IMR-90 (cell line): Measurements from ENCODE around the gene KCNQ1. TPM values are rescaled to one million over a fixed set of nuclear protein-coding genes. Genes with fewer than 3 reads are reported as not detected.

ENCODE experiments used
- ATAC-seq: fragments of 200-7000 bp; cut with Tn5 transposase; 2 replicates; pipeline ENCODE4 v1.9.1; 2020; ENCODE audit warnings: low read depth, mild to moderate bottlenecking, moderate library complexity
- BruUV-seq: library from RNA; stranded (reverse); fragments of 400-500 nt; replicated peaks from 2 replicates; lab custom pipeline; 2021; lab: Mats Ljungman, UMichigan
- CTCF ChIA-PET: fragments of 300-600 bp; formaldehyde crosslinking; extraction: SDS; loops from one replicate; lab custom pipeline; 2021; ENCODE audit warnings: antibody characterized with exemption; lab: Yijun Ruan, JAX
- POLR2A ChIA-PET: fragments of 300-600 bp; sonication (Branson Sonifier 250); formaldehyde crosslinking; loops from one replicate; lab custom pipeline; 2022; ENCODE audit warnings: antibody characterized with exemption; ENCODE audit not compliant: unreplicated experiment; lab: Charles Lee
- DNase-seq: peaks from one replicate; pipeline ENCODE4 v3.0.0; 2013
- H2AFZ ChIP-seq: replicated peaks from 2 replicates; pipeline ENCODE3; 2013; ENCODE audit warnings: low read length, mild to moderate bottlenecking; ENCODE audit not compliant: poor library complexity
- H2AK5ac ChIP-seq: 2 replicates; pipeline ENCODE4 v1.6.1; 2013; ENCODE audit warnings: low read depth, low read length, inconsistent platforms
- H2AK9ac ChIP-seq: replicated peaks from 2 replicates; pipeline ENCODE3; 2013; ENCODE audit warnings: mild to moderate bottlenecking, low read depth, low read length, moderate library complexity; ENCODE audit not compliant: poor library complexity
- H2BK120ac ChIP-seq: 2 replicates; pipeline ENCODE4 v1.6.1; 2013; ENCODE audit warnings: low read depth, low read length, inconsistent platforms
- H2BK15ac ChIP-seq: 3 replicates; pipeline ENCODE4 v1.6.1; 2013; ENCODE audit warnings: low read depth, low read length, inconsistent platforms
- H2BK20ac ChIP-seq: 2 replicates; pipeline ENCODE4 v1.6.1; 2013; ENCODE audit warnings: low read depth, mild to moderate bottlenecking, inconsistent platforms, low read length, moderate library complexity
- H2BK5ac ChIP-seq: 2 replicates; pipeline ENCODE4 v1.6.1; 2013; ENCODE audit warnings: mild to moderate bottlenecking, low read depth, low read length, inconsistent platforms; ENCODE audit not compliant: poor library complexity, severe bottlenecking
- H3K14ac ChIP-seq: replicated peaks from 2 replicates; pipeline ENCODE4 v1.6.1; 2013; ENCODE audit warnings: low read depth, low read length, inconsistent platforms
- H3K18ac ChIP-seq: 2 replicates; pipeline ENCODE4 v1.6.1; 2013; ENCODE audit warnings: low read depth, low read length, control low read depth
- H3K23ac ChIP-seq: 2 replicates; pipeline ENCODE4 v1.6.1; 2013; ENCODE audit warnings: low read depth, low read length, inconsistent platforms
- H3K27ac ChIP-seq: 2 replicates; pipeline ENCODE4 v1.5.1; 2013; ENCODE audit warnings: mild to moderate bottlenecking, control low read depth, low read length; ENCODE audit not compliant: insufficient read depth
- H3K27me3 ChIP-seq: 2 replicates; pipeline ENCODE4 v1.6.1; 2013; ENCODE audit warnings: low read length; ENCODE audit not compliant: control insufficient read depth, insufficient read depth
- H3K36me3 ChIP-seq: 2 replicates; pipeline ENCODE4 v1.6.1; 2013; ENCODE audit warnings: low read length, mixed read lengths; ENCODE audit not compliant: control insufficient read depth, insufficient read depth
- H3K4ac ChIP-seq: 2 replicates; pipeline ENCODE4 v1.6.1; 2013; ENCODE audit warnings: low read depth, low read length, inconsistent platforms
- H3K4me1 ChIP-seq: 2 replicates; pipeline ENCODE4 v1.6.1; 2013; ENCODE audit warnings: low read length, mixed read lengths; ENCODE audit not compliant: control insufficient read depth, insufficient read depth
- H3K4me2 ChIP-seq: 2 replicates; pipeline ENCODE4 v1.6.1; 2013; ENCODE audit warnings: low read depth, mild to moderate bottlenecking, control low read depth, low read length, moderate library complexity
- H3K4me3 ChIP-seq: 2 replicates; pipeline ENCODE4 v1.5.1; 2013; ENCODE audit warnings: low read depth, mild to moderate bottlenecking, control low read depth, low read length, moderate library complexity; ENCODE audit not compliant: insufficient read depth
- H3K56ac ChIP-seq: 2 replicates; pipeline ENCODE4 v1.6.1; 2013; ENCODE audit warnings: low read length, inconsistent platforms; ENCODE audit not compliant: insufficient read depth; ENCODE audit errors: extremely low read depth
- H3K79me1 ChIP-seq, 2 experiments: 2 replicates each; pipeline ENCODE4 v1.6.1; 2013; ENCODE audit warnings: low read length in 2 of 2, inconsistent platforms in 1 of 2, low read depth in 1 of 2
- H3K9ac ChIP-seq: 2 replicates; pipeline ENCODE4 v1.6.1; 2013; ENCODE audit warnings: low read depth, low read length, control low read depth
- H3K9me1 ChIP-seq: 2 replicates; pipeline ENCODE4 v1.6.1; 2013; ENCODE audit warnings: low read length, inconsistent platforms; ENCODE audit not compliant: insufficient read depth
- H3K9me3 ChIP-seq: 2 replicates; pipeline ENCODE4 v1.6.1; 2013; ENCODE audit warnings: low read length; ENCODE audit not compliant: control insufficient read depth, insufficient read depth
- H4K20me1 ChIP-seq: 2 replicates; pipeline ENCODE4 v1.6.1; 2013; ENCODE audit warnings: low read length, inconsistent platforms; ENCODE audit not compliant: insufficient read depth
- H4K5ac ChIP-seq: 2 replicates; pipeline ENCODE4 v1.6.1; 2013; ENCODE audit warnings: mild to moderate bottlenecking, low read depth, low read length, control low read depth
- H4K8ac ChIP-seq, 2 experiments: 2 replicates each; pipeline ENCODE4 v1.6.1; 2013; ENCODE audit warnings: low read depth in 2 of 2, low read length in 2 of 2, control low read depth in 1 of 2, inconsistent platforms in 1 of 2
- H4K91ac ChIP-seq: 2 replicates; pipeline ENCODE4 v1.6.1; 2013; ENCODE audit warnings: low read depth, low read length, inconsistent platforms; ENCODE audit not compliant: insufficient read depth
- BHLHE40 ChIP-seq: fragments of 150-350 bp; IDR thresholded peaks from 2 replicates; pipeline ENCODE4 v1.6.1; 2016; ENCODE audit warnings: mild to moderate bottlenecking, low read depth, low read length
- CEBPB ChIP-seq: IDR thresholded peaks from 2 replicates; pipeline ENCODE4 v1.6.1; 2012; ENCODE audit warnings: low read depth, low read length, improper control_type of control experiment
- CHD1 ChIP-seq: IDR thresholded peaks from 2 replicates; pipeline ENCODE4 v1.6.1; 2012; ENCODE audit warnings: low read depth, low read length, improper control_type of control experiment
- FOS ChIP-seq: fragments of 150-350 bp; IDR thresholded peaks from 2 replicates; pipeline ENCODE4 v1.6.1; 2016; ENCODE audit warnings: low read depth, low read length
- MAFK ChIP-seq: IDR thresholded peaks from 2 replicates; pipeline ENCODE4 v1.6.1; 2012; ENCODE audit warnings: low read depth, low read length, improper control_type of control experiment
- MXI1 ChIP-seq: IDR thresholded peaks from 2 replicates; pipeline ENCODE4 v1.6.1; 2012; ENCODE audit warnings: low read depth, mild to moderate bottlenecking, low read length, moderate library complexity, borderline replicate concordance
- NFE2L2 ChIP-seq: fragments of 150-350 bp; IDR thresholded peaks from 2 replicates; pipeline ENCODE4 v1.6.1; 2016; ENCODE audit warnings: low read depth, mild to moderate bottlenecking, low read length
- POLR2A ChIP-seq: IDR thresholded peaks from 2 replicates; pipeline ENCODE4 v1.6.1; 2012; ENCODE audit warnings: mild to moderate bottlenecking, low read depth, low read length
- RAD21 ChIP-seq: IDR thresholded peaks from 2 replicates; pipeline ENCODE4 v1.6.1; 2012; ENCODE audit warnings: low read length, improper control_type of control experiment
- RCOR1 ChIP-seq: IDR thresholded peaks from 2 replicates; pipeline ENCODE4 v1.6.1; 2012; ENCODE audit warnings: mild to moderate bottlenecking, low read length, improper control_type of control experiment; ENCODE audit not compliant: insufficient replicate concordance
- RFX5 ChIP-seq: IDR thresholded peaks from 2 replicates; pipeline ENCODE4 v1.8.0; 2012; ENCODE audit warnings: low read depth, mild to moderate bottlenecking, low read length, moderate library complexity
- SMC3 ChIP-seq: fragments of 150-350 bp; IDR thresholded peaks from 2 replicates; pipeline ENCODE4 v1.6.1; 2016; ENCODE audit warnings: low read depth, mild to moderate bottlenecking, antibody characterized with exemption, low read length, moderate library complexity
- WGBS, 2 experiments: methylation state at CpG; one replicate each; pipeline versions ENCODE4 v1.1.5 to v1.1.7; 2013; ENCODE audit warnings: missing lambda C conversion rate in 2 of 2; ENCODE audit not compliant: insufficient read length in 1 of 2; ENCODE audit errors: extremely low coverage in 2 of 2; 5-methylcytosine and 5-hydroxymethylcytosine counted together
- dilution Hi-C: fragments of 300-500 bp; cut with HindIII; formaldehyde crosslinking; loops from one replicate; pipeline ENCODE4 v1.14.3; 2018; ENCODE audit warnings: low sequenced_read_pairs; ENCODE audit not compliant: unreplicated experiment
- in situ Hi-C: fragments of 300-500 bp; cut with MboI; formaldehyde crosslinking; loops from 3 replicates; pipeline ENCODE4 v1.14.3; 2019; ENCODE audit warnings: low sequenced_read_pairs, inconsistent platforms, mixed read lengths
- intact Hi-C: fragments of 100-400 bp; cut with micrococcal nuclease; formaldehyde crosslinking; loops from 2 replicates; pipeline ENCODE4 v1.10.0; 2022
- polyA plus RNA-seq, 3 experiments: library from polyadenylated mRNA; depleted of rRNA; stranded (reverse); fragments of >200 nt; gene quantifications; 2 replicates each; pipeline ENCODE4 v1.2.3, GENCODE V29; 2012; ENCODE audit warnings: low replicate concordance in 1 of 3
- total RNA-seq: library from RNA; depleted of rRNA; stranded (reverse); fragments of >200 nt; gene quantifications from 2 replicates; pipeline ENCODE4 v1.2.3, GENCODE V29; 2012
- TF ChIP-seq, protein P1 (sequence below): fragments of 150-350 bp; IDR thresholded peaks from 2 replicates; pipeline ENCODE4 v1.6.1; 2016; ENCODE audit warnings: low read depth, mild to moderate bottlenecking, low read length, moderate library complexity, borderline replicate concordance
- TF ChIP-seq, protein P2 (sequence below): fragments of 150-350 bp; IDR thresholded peaks from 2 replicates; pipeline ENCODE4 v1.6.1; 2017; ENCODE audit warnings: mild to moderate bottlenecking, antibody characterized with exemption, low read length, low read depth
- TF ChIP-seq, protein P3 (sequence below): conservative IDR thresholded peaks from 2 replicates; pipeline ENCODE4 v1.5.1; 2012; ENCODE audit warnings: mild to moderate bottlenecking, low read depth, low read length, improper control_type of control experiment

The KCNQ1 gene
- total and polyA plus RNA-seq, 2 of the 4 experiments (the other 2 are of a cell fraction), result 0.07 TPM; not detected in 1

DNA sequence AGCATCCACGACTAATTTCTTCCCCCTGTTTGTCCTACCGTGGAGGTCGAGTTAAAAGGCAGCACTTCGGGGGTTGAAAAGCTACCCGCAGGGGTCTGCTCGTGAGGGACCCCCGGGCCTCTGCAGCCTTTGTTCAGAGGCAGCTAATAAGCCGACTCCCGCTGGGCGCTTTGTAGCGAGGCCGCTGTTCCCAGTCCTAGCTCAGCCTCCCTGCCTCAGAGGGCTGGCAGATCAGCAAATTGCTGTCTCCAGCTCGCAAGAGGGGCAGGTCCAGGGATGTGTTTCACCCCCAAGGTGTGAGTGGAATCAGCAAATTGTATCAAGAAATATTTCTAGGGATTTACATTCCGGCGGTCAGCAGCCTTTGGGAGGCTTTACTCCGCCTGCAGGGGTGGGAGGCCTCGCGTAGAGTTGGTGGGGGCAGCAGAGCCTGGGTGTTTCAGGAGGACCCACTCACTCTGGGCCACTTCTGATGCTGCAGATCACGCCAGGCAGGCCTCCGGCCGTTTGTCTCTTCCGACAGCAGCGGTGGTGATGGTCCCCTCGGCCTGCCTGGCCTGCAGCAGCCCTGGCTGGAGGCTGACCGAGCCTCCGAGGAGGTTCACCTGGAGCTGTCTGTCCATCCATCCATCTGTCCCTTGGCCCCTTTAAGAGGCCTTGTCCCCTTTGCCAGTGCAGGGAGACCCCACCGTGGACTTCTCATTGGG, 276.6 kb downstream of the KCNQ1 start:
- no TSS peak for BruUV-seq
- H4K20me1 ChIP-seq, result no peaks in the 10 kb centered on the region
- H3K36me3 ChIP-seq, result no peaks in the 10 kb centered on the region
- no peak overlapping the region for H2AK9ac ChIP-seq
- no peak overlapping the region for H3K27ac ChIP-seq
- H3K79me1 ChIP-seq, result no peaks in the 10 kb centered on the region
- H3K4me3 ChIP-seq, result no peak overlapping the region
- H3K56ac ChIP-seq, result no peak overlapping the region
- H4K91ac ChIP-seq, result no peak overlapping the region
- ChIA-PET CTCF (no interaction called here), POLR2A (no interaction called here)
- DNase-seq, result no peak
- no peaks in the 10 kb centered on the region for H3K9me1 ChIP-seq
- H3K18ac ChIP-seq, result no peak overlapping the region
- H3K9me3 ChIP-seq, result no peaks in the 10 kb centered on the region
- H3K23ac ChIP-seq, result no peak overlapping the region
- no peak overlapping the region for H3K4ac ChIP-seq
- H2BK120ac ChIP-seq, result no peak overlapping the region
- no peak overlapping the region for H2BK15ac ChIP-seq
- no peak for ATAC-seq
- no peak overlapping the region for H3K4me2 ChIP-seq
- no peak overlapping the region for H4K5ac ChIP-seq
- no peak overlapping the region for H3K9ac ChIP-seq
- H3K14ac ChIP-seq, result no peak overlapping the region
- no peak overlapping the region for H2BK20ac ChIP-seq
- dilution Hi-C loops, result no loop called here
- H4K8ac ChIP-seq, result no peak overlapping the region
- 71% methylated on average over 10 of the region's 27 CpGs; no CpG with 5 or more reads in 1 of the 2 experiments for WGBS, 2 experiments
- H3K4me1 ChIP-seq, result peaks cover 3% of the 10 kb centered on the region; the same call in 1 of the 2 replicates
- in situ Hi-C loops, result no loop called here
- no peak for TF ChIP-seq POLR2A
- TF ChIP-seq RFX5, result no peak
- TF ChIP-seq MAFK, result no peak
- no peak for TF ChIP-seq NFE2L2
- TF ChIP-seq, protein P1, sequence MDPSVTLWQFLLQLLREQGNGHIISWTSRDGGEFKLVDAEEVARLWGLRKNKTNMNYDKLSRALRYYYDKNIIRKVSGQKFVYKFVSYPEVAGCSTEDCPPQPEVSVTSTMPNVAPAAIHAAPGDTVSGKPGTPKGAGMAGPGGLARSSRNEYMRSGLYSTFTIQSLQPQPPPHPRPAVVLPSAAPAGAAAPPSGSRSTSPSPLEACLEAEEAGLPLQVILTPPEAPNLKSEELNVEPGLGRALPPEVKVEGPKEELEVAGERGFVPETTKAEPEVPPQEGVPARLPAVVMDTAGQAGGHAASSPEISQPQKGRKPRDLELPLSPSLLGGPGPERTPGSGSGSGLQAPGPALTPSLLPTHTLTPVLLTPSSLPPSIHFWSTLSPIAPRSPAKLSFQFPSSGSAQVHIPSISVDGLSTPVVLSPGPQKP, result no peak
- no peak for TF ChIP-seq RAD21
- no peak for TF ChIP-seq FOS
- TF ChIP-seq RCOR1, result no peak
- TF ChIP-seq SMC3, result no peak
- TF ChIP-seq, protein P2, sequence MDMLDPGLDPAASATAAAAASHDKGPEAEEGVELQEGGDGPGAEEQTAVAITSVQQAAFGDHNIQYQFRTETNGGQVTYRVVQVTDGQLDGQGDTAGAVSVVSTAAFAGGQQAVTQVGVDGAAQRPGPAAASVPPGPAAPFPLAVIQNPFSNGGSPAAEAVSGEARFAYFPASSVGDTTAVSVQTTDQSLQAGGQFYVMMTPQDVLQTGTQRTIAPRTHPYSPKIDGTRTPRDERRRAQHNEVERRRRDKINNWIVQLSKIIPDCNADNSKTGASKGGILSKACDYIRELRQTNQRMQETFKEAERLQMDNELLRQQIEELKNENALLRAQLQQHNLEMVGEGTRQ, result no peak
- TF ChIP-seq CHD1, result no peak
- TF ChIP-seq MXI1, result no peak
- TF ChIP-seq BHLHE40, result no peak
- no peak for TF ChIP-seq CEBPB
- TF ChIP-seq, protein P3, sequence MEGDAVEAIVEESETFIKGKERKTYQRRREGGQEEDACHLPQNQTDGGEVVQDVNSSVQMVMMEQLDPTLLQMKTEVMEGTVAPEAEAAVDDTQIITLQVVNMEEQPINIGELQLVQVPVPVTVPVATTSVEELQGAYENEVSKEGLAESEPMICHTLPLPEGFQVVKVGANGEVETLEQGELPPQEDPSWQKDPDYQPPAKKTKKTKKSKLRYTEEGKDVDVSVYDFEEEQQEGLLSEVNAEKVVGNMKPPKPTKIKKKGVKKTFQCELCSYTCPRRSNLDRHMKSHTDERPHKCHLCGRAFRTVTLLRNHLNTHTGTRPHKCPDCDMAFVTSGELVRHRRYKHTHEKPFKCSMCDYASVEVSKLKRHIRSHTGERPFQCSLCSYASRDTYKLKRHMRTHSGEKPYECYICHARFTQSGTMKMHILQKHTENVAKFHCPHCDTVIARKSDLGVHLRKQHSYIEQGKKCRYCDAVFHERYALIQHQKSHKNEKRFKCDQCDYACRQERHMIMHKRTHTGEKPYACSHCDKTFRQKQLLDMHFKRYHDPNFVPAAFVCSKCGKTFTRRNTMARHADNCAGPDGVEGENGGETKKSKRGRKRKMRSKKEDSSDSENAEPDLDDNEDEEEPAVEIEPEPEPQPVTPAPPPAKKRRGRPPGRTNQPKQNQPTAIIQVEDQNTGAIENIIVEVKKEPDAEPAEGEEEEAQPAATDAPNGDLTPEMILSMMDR, result no peak
- H2AK5ac ChIP-seq, result no peak overlapping the region
- no peak overlapping the region for H2AFZ ChIP-seq
- intact Hi-C loops, result no loop called here
- no peak overlapping the region for H2BK5ac ChIP-seq
- H3K27me3 ChIP-seq, result peaks cover 68% of the 10 kb centered on the region
